Right lobe of liver (tissue), 4 donors: ENCODE data around the gene SULF2.

Source experiments
- POLR2A ChIP-seq: fragments of 450-650 bp; IDR thresholded peaks from one replicate; pipeline ENCODE4 v1.6.1; 2017; ENCODE audit warnings: antibody characterized with exemption, mild to moderate bottlenecking
- TF ChIP-seq, protein P1 (sequence below), 4 donors: fragments of 200-600 bp in 3 of 4; fragments of 450-650 bp in 1 of 4; IDR thresholded peaks; one replicate each; pipeline versions ENCODE4 v1.5.1 to v1.8.0; 2016 to 2022; ENCODE audit warnings: antibody characterized with exemption in 4 of 4, mild to moderate bottlenecking in 2 of 4
- donor health status: DM: no; HTN: no; CAD: no.
- donor health status: DM: no; HTN: no; CAD: no.
- donor health status: DM: no; HTN: yes; CAD: no.

- TF ChIP-seq, protein P1, sequence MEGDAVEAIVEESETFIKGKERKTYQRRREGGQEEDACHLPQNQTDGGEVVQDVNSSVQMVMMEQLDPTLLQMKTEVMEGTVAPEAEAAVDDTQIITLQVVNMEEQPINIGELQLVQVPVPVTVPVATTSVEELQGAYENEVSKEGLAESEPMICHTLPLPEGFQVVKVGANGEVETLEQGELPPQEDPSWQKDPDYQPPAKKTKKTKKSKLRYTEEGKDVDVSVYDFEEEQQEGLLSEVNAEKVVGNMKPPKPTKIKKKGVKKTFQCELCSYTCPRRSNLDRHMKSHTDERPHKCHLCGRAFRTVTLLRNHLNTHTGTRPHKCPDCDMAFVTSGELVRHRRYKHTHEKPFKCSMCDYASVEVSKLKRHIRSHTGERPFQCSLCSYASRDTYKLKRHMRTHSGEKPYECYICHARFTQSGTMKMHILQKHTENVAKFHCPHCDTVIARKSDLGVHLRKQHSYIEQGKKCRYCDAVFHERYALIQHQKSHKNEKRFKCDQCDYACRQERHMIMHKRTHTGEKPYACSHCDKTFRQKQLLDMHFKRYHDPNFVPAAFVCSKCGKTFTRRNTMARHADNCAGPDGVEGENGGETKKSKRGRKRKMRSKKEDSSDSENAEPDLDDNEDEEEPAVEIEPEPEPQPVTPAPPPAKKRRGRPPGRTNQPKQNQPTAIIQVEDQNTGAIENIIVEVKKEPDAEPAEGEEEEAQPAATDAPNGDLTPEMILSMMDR (IDR thresholded peaks at IDR 0.05), result no peak
- no peak for TF ChIP-seq POLR2A
These were observed 111.1 kb downstream of the SULF2 start for GRCh38 chr20:47674145-47674544.
